Muscle of back (tissue), 11 donors: ENCODE data around the gene EIF2S2. TPM values are rescaled to one million over a fixed set of nuclear protein-coding genes. Genes with fewer than 3 reads are reported as not detected.
A peak's percentile ranks its signal among the peaks of the same experiment; 100 is the strongest.

Experiments used
- DNase-seq, 3 donors: peaks; one replicate each; pipeline versions ENCODE4 v3.0.0 to v3.0.0-alpha.2; 2013
- polyA plus RNA-seq, 10 donors: library from polyadenylated mRNA; unstranded; fragments of 120-200 nt; gene quantifications; one replicate each; pipeline ENCODE4 v1.2.1, GENCODE V29; 2013; ENCODE audit not compliant: insufficient read length in 10 of 10

Gene EIF2S2
- polyA plus RNA-seq, 10 donors = 40.8 to 49.8 (median 46.0) TPM

GRCh38 chr20:34068001-34068400, 44.0 kb downstream of the EIF2S2 start:
- no peak for DNase-seq

- DNase-seq = peak; percentile 31 to 69 (median 38)
Observed at GRCh38 chr20:34066476-34067090, 45.5 kb downstream of the EIF2S2 start.

- no peak for DNase-seq
Observed at GRCh38 chr20:34065260-34065659, 46.8 kb downstream of the EIF2S2 start.

- no peak for DNase-seq
Observed at GRCh38 chr20:34064286-34064685, 47.8 kb downstream of the EIF2S2 start.

GRCh38 chr20:34062570-34063482, 49.2 kb downstream of the EIF2S2 start:
- DNase-seq = no peak

GRCh38 chr20:34061695-34062094, 50.3 kb downstream of the EIF2S2 start:
- DNase-seq = no peak

GRCh38 chr20:34060970-34061369, 51.1 kb downstream of the EIF2S2 start:
- DNase-seq = no peak

- no peak for DNase-seq
Observed at GRCh38 chr20:34058831-34059230, 53.2 kb downstream of the EIF2S2 start.

GRCh38 chr20:34055290-34055689, 56.8 kb downstream of the EIF2S2 start:
- no peak for DNase-seq

GRCh38 chr20:34052414-34052813, 59.6 kb downstream of the EIF2S2 start:
- peak in 2 of 3 donors; percentile 17 to 38 for DNase-seq

- DNase-seq = no peak
Observed at GRCh38 chr20:34049897-34050695, 61.9 kb downstream of the EIF2S2 start.

GRCh38 chr20:34049389-34049788, 62.7 kb downstream of the EIF2S2 start:
- DNase-seq = no peak

- no peak for DNase-seq
Observed at GRCh38 chr20:34047917-34048316, 64.1 kb downstream of the EIF2S2 start.

- no peak for DNase-seq
Observed at GRCh38 chr20:34047010-34047687, 64.9 kb downstream of the EIF2S2 start.

- no peak for DNase-seq
Observed at GRCh38 chr20:34045930-34046725, 65.9 kb downstream of the EIF2S2 start.

GRCh38 chr20:34045294-34045693, 66.7 kb downstream of the EIF2S2 start:
- DNase-seq = no peak

GRCh38 chr20:34043025-34043424, 69.0 kb downstream of the EIF2S2 start:
- no peak for DNase-seq

GRCh38 chr20:34042262-34042661, 69.8 kb downstream of the EIF2S2 start:
- no peak for DNase-seq

GRCh38 chr20:34041226-34041625, 70.8 kb downstream of the EIF2S2 start:
- no peak for DNase-seq

GRCh38 chr20:34040300-34040995, 71.6 kb downstream of the EIF2S2 start:
- DNase-seq = no peak
